K562 (cell line): Measurements from ENCODE around the gene TMEM209. TPM values are rescaled to one million over a fixed set of nuclear protein-coding genes. Genes with fewer than 3 reads are reported as not detected.

Experiments
- CHD2 ChIP-seq: IDR thresholded peaks from 2 replicates; pipeline ENCODE4 v1.6.1; 2011; ENCODE audit warnings: low read depth, low read length
- ETV5 ChIP-seq: sonication (generic); formaldehyde crosslinking; IDR thresholded peaks from 2 replicates; pipeline ENCODE4 v1.4.0; 2020; ENCODE audit warnings: low read depth, mild to moderate bottlenecking, missing genetic modification reagents
- FOXK1 ChIP-seq: sonication (generic); formaldehyde crosslinking; IDR thresholded peaks from 2 replicates; pipeline ENCODE4 v1.8.0; 2022; ENCODE audit warnings: missing genetic modification reagents, mild to moderate bottlenecking, borderline replicate concordance
- GTF2E2 ChIP-seq: fragments of 200-800 bp; sonication (Bioruptor generic); IDR thresholded peaks from 2 replicates; pipeline ENCODE4 v1.6.1; 2016; ENCODE audit warnings: missing genetic modification characterization, missing compliant biosample characterization
- HLTF ChIP-seq: fragments of 450-650 bp; IDR thresholded peaks from 2 replicates; pipeline ENCODE4 v1.6.1; 2016
- PCBP1 ChIP-seq: fragments of 200-400 bp; formaldehyde crosslinking; IDR thresholded peaks from 2 replicates; pipeline ENCODE4 v1.6.1; 2018; ENCODE audit warnings: mild to moderate bottlenecking, low read depth, low read length; ENCODE audit not compliant: poor library complexity, severe bottlenecking
- SOX6 ChIP-seq: fragments of 450-650 bp; IDR thresholded peaks from 2 replicates; pipeline ENCODE4 v1.6.1; 2014; ENCODE audit warnings: mild to moderate bottlenecking
- STAT6 ChIP-seq: sonication (generic); formaldehyde crosslinking; IDR thresholded peaks from 2 replicates; pipeline ENCODE4 v1.8.1; 2023; ENCODE audit warnings: mild to moderate bottlenecking, missing genetic modification reagents
- TFAM ChIP-seq: fragments of 250-450 bp; sonication (Bioruptor Pico); conservative IDR thresholded peaks from 2 replicates; pipeline ENCODE4 v1.5.0; 2021; ENCODE audit warnings: mild to moderate bottlenecking, moderate library complexity
- ZBTB43 ChIP-seq: sonication (generic); formaldehyde crosslinking; IDR thresholded peaks from 2 replicates; pipeline ENCODE4 v1.8.0; 2023; ENCODE audit warnings: mild to moderate bottlenecking, missing genetic modification reagents
- ZNF592 ChIP-seq: fragments of 450-650 bp; IDR thresholded peaks from 2 replicates; pipeline ENCODE4 v1.6.1; 2017; ENCODE audit warnings: antibody characterized with exemption, mild to moderate bottlenecking
- polyA plus RNA-seq, 8 experiments: library from polyadenylated mRNA; depleted of rRNA in 4 of 8; stranded (reverse) in 5 of 8; unstranded in 3 of 8; fragments of >200 nt; fragmentation: Nextera tagmentation in 2 of 8; fragmentation: Illumina TruSeq in 1 of 8; extraction: Ambion mirVana in 2 of 8; extraction: Trizol in 1 of 8; gene quantifications; 2 replicates each; pipeline versions ENCODE4 v1.2.1 to v1.2.3, GENCODE V29; 2011 to 2014; ENCODE audit warnings: inconsistent platforms in 1 of 8, missing spikeins in 1 of 8
- total RNA-seq, 7 experiments: library from RNA; depleted of rRNA in 6 of 7; stranded (reverse); fragments of >200 nt in 6 of 7; fragmentation: Illumina TruSeq in 2 of 7; extraction: Trizol in 2 of 7; gene quantifications; 2 replicates each; pipeline versions ENCODE4 v1.2.1 to v1.2.3, GENCODE V29; 2011 to 2021; ENCODE audit warnings: low replicate concordance in 1 of 7
- TF ChIP-seq, protein P1 (sequence below), 2 experiments: fragments of 450-650 bp; IDR thresholded peaks; 2 replicates each; pipeline ENCODE4 v1.6.1; 2018; ENCODE audit warnings: mild to moderate bottlenecking in 2 of 2, low read depth in 1 of 2; ENCODE audit not compliant: partially characterized antibody in 2 of 2

The TMEM209 gene
- total and polyA plus RNA-seq, 9 of the 15 experiments (the other 6 are each of a cell fraction or from before 2014, with no cell fraction given): 36.8 to 116 (median 76.6) TPM

GRCh38 chr7:130135208-130136205 is 69.7 kb downstream of the TMEM209 start (continued):
- TF ChIP-seq, protein P1, sequence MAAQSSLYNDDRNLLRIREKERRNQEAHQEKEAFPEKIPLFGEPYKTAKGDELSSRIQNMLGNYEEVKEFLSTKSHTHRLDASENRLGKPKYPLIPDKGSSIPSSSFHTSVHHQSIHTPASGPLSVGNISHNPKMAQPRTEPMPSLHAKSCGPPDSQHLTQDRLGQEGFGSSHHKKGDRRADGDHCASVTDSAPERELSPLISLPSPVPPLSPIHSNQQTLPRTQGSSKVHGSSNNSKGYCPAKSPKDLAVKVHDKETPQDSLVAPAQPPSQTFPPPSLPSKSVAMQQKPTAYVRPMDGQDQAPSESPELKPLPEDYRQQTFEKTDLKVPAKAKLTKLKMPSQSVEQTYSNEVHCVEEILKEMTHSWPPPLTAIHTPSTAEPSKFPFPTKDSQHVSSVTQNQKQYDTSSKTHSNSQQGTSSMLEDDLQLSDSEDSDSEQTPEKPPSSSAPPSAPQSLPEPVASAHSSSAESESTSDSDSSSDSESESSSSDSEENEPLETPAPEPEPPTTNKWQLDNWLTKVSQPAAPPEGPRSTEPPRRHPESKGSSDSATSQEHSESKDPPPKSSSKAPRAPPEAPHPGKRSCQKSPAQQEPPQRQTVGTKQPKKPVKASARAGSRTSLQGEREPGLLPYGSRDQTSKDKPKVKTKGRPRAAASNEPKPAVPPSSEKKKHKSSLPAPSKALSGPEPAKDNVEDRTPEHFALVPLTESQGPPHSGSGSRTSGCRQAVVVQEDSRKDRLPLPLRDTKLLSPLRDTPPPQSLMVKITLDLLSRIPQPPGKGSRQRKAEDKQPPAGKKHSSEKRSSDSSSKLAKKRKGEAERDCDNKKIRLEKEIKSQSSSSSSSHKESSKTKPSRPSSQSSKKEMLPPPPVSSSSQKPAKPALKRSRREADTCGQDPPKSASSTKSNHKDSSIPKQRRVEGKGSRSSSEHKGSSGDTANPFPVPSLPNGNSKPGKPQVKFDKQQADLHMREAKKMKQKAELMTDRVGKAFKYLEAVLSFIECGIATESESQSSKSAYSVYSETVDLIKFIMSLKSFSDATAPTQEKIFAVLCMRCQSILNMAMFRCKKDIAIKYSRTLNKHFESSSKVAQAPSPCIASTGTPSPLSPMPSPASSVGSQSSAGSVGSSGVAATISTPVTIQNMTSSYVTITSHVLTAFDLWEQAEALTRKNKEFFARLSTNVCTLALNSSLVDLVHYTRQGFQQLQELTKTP (IDR thresholded peaks at IDR 0.05; ENCODE audit: low read depth in 1 of 2, partially characterized antibody in 2 of 2): peak in 1 of 2 experiments; percentile 45
- TF ChIP-seq PCBP1 (no peak), FOXK1 (CRISPR knock-in tag) (no peak), ZNF592 (peak; percentile 94), ZBTB43 (no peak), TFAM (CRISPR knock-in tag) (no peak), CHD2 (peak; percentile 56; the same call in 1 of the 2 replicates), SOX6 (peak; percentile 95), GTF2E2 (tag) (peak; percentile 89; the same call in 1 of the 2 replicates), ETV5 (CRISPR knock-in tag) (no peak), STAT6 (CRISPR knock-in tag) (no peak; the same call in 1 of the 2 replicates), HLTF (0 out of 2 replicates have a peak, but pooled peaks have one; percentile 33)
